HepG2 (cell line): ENCODE measurements around the gene PXK. TPM values are rescaled to one million over a fixed set of nuclear protein-coding genes. Genes with fewer than 3 reads are reported as not detected.

ENCODE experiments used
- ATAC-seq: fragments of 200-7000 bp; cut with Tn5 transposase; 3 replicates; pipeline ENCODE4 v1.9.1; 2020; ENCODE audit warnings: mild to moderate bottlenecking, moderate library complexity
- BruUV-seq: library from RNA; stranded (reverse); fragments of 400-500 nt; replicated peaks from 2 replicates; lab custom pipeline; 2021; lab: Mats Ljungman, UMichigan
- CTCF ChIA-PET: fragments of 300-600 bp; formaldehyde crosslinking; extraction: SDS; loops from one replicate; lab custom pipeline; 2021; ENCODE audit warnings: low total read pairs, inconsistent platforms, low intra/inter-chr PET ratio; lab: Yijun Ruan, JAX
- POLR2A ChIA-PET: fragments of 350-600 bp; sonication (Branson Sonifier 250); formaldehyde crosslinking; loops from one replicate; lab custom pipeline; 2020; ENCODE audit warnings: antibody characterized with exemption, inconsistent platforms; lab: Yijun Ruan, JAX
- DNase-seq: peaks from one replicate; pipeline ENCODE4 v3.0.0-alpha.2; 2015; ENCODE audit warnings: low spot score
- FAIRE-seq: peaks from 3 replicates; lab custom pipeline; 2011; peaks lifted over from hg19 to GRCh38; lab: Jason Lieb, UNC
- H2AFZ ChIP-seq: one replicate; pipeline ENCODE4 v1.6.1; 2011; ENCODE audit warnings: low read length, inconsistent platforms
- H3K27ac ChIP-seq: fragments of 300-600 bp; 3 replicates; pipeline ENCODE4 v1.8.0; 2011; ENCODE audit warnings: mixed run types, mild to moderate bottlenecking, mixed read lengths, low read length, inconsistent platforms; ENCODE audit not compliant: insufficient read depth; ENCODE audit errors: extremely low read length
- H3K27me3 ChIP-seq, 2 experiments: fragments of 200-600 bp in 1 of 2; 2 replicates in 1 of 2; 3 replicates in 1 of 2; pipeline versions ENCODE4 v1.6.0 to v1.8.0; 2011; ENCODE audit warnings: low read length in 2 of 2, mild to moderate bottlenecking in 2 of 2, moderate library complexity in 2 of 2, inconsistent platforms in 1 of 2; ENCODE audit not compliant: insufficient read depth in 2 of 2, control insufficient read depth in 1 of 2
- H3K36me3 ChIP-seq, 2 experiments: fragments of 200-600 bp in 1 of 2; replicated peaks in 1 of 2; 2 replicates in 1 of 2; 3 replicates in 1 of 2; pipeline versions ENCODE4 v1.5.1 to v1.8.0; 2011; ENCODE audit warnings: low read length in 2 of 2, inconsistent platforms in 1 of 2; ENCODE audit not compliant: insufficient read depth in 2 of 2, control insufficient read depth in 1 of 2
- H3K4me1 ChIP-seq: 2 replicates; pipeline ENCODE4 v1.5.1; 2012; ENCODE audit warnings: low read length, inconsistent platforms; ENCODE audit not compliant: insufficient read depth
- H3K4me2 ChIP-seq: 2 replicates; pipeline ENCODE4 v1.6.0; 2011; ENCODE audit warnings: low read depth, low read length, inconsistent platforms
- H3K4me3 ChIP-seq, 3 experiments: fragments of 200-600 bp in 1 of 3; sonication (generic), shearing (Covaris generic) in 1 of 3; replicated peaks in 1 of 3; 2 replicates each; pipeline ENCODE4 v1.5.1; 2011 to 2016; ENCODE audit warnings: low read length in 3 of 3, inconsistent platforms in 2 of 3, low read depth in 2 of 3, mild to moderate bottlenecking in 2 of 3, control low read depth in 1 of 3, mixed read lengths in 1 of 3; ENCODE audit not compliant: insufficient read depth in 1 of 3
- H3K79me2 ChIP-seq: one replicate; pipeline ENCODE4 v1.6.1; 2011; ENCODE audit warnings: low read length, inconsistent platforms; ENCODE audit not compliant: insufficient read depth
- H3K9ac ChIP-seq: 2 replicates; pipeline ENCODE4 v1.6.0; 2011; ENCODE audit warnings: mild to moderate bottlenecking, low read depth, low read length, inconsistent platforms; ENCODE audit not compliant: insufficient read depth
- H3K9me3 ChIP-seq: 2 replicates; pipeline ENCODE4 v1.5.1; 2012; ENCODE audit warnings: mild to moderate bottlenecking, low read length
- H4K20me1 ChIP-seq: 2 replicates; pipeline ENCODE4 v1.6.0; 2011; ENCODE audit warnings: inconsistent platforms, mild to moderate bottlenecking, low read length, moderate library complexity; ENCODE audit not compliant: insufficient read depth
- CEBPZ ChIP-seq: IDR thresholded peaks from 2 replicates; pipeline ENCODE4 v1.6.1; 2012; ENCODE audit warnings: low read length, improper control_type of control experiment
- GATA4 ChIP-seq: sonication (generic); IDR thresholded peaks from 2 replicates; pipeline ENCODE4 v1.6.1; 2016; ENCODE audit warnings: antibody characterized with exemption, low read depth, borderline replicate concordance
- HMG20B ChIP-seq: conservative IDR thresholded peaks from 2 replicates; pipeline ENCODE4 v1.6.1; 2016; ENCODE audit warnings: missing genetic modification reagents, missing compliant biosample characterization
- ISL2 ChIP-seq: sonication (generic); formaldehyde crosslinking; IDR thresholded peaks from 2 replicates; pipeline ENCODE4 v1.5.0; 2020; ENCODE audit warnings: missing genetic modification reagents
- MXI1 ChIP-seq: IDR thresholded peaks from 3 replicates; pipeline ENCODE4 v1.6.1; 2012; ENCODE audit warnings: low read depth, low read length, inconsistent platforms, borderline replicate concordance
- POLR2AphosphoS5 ChIP-seq: IDR thresholded peaks from 2 replicates; pipeline ENCODE4 v1.6.1; 2012; ENCODE audit warnings: low read depth, low read length
- TFAP4 ChIP-seq: sonication (generic); IDR thresholded peaks from 2 replicates; pipeline ENCODE4 v1.6.1; 2016; ENCODE audit warnings: low read depth, borderline replicate concordance
- ZBTB49 ChIP-seq: sonication (generic); formaldehyde crosslinking; IDR thresholded peaks from 2 replicates; pipeline ENCODE4 v1.4.0; 2020; ENCODE audit warnings: missing genetic modification reagents, borderline replicate concordance
- ZNF597 ChIP-seq: sonication (generic); formaldehyde crosslinking; IDR thresholded peaks from 2 replicates; pipeline ENCODE4 v1.5.0; 2020; ENCODE audit warnings: missing genetic modification reagents
- ZNF720 ChIP-seq: sonication (generic); formaldehyde crosslinking; IDR thresholded peaks from 2 replicates; pipeline ENCODE4 v1.4.0; 2020; ENCODE audit warnings: missing genetic modification reagents
- ZNF891 ChIP-seq: sonication (generic); formaldehyde crosslinking; IDR thresholded peaks from 2 replicates; pipeline ENCODE4 v1.5.0; 2020; ENCODE audit warnings: mild to moderate bottlenecking, missing genetic modification reagents
- WGBS: methylation state at CpG from one replicate; pipeline ENCODE4 v1.1.6; 2017; ENCODE audit warnings: low lambda C conversion rate; 5-methylcytosine and 5-hydroxymethylcytosine counted together
- in situ Hi-C: cut with HindIII; loops from 2 replicates; pipeline ENCODE4 v1.10.0; 2017; ENCODE audit warnings: low pct_unique_long_range_greater_than_20kb; ENCODE audit not compliant: extremely low pct_ligation_motif_present
- intact Hi-C: fragments of 100-400 bp; cut with micrococcal nuclease; formaldehyde crosslinking; loops from one replicate; pipeline ENCODE4 v1.10.0; 2022; ENCODE audit not compliant: unreplicated experiment
- polyA plus RNA-seq, 8 experiments: library from polyadenylated mRNA; depleted of rRNA in 3 of 8; stranded (reverse) in 7 of 8; unstranded in 1 of 8; fragments of >200 nt; fragmentation: Illumina TruSeq in 4 of 8; extraction: Trizol in 4 of 8; gene quantifications; 2 replicates each; pipeline versions ENCODE4 v1.2.1 to v1.2.3, GENCODE V29; 2011 to 2016; ENCODE audit warnings: low read depth in 4 of 8, missing spikeins in 1 of 8, mixed read lengths in 1 of 8; ENCODE audit not compliant: insufficient read depth in 1 of 8
- total RNA-seq, 5 experiments: library from RNA; depleted of rRNA; stranded (reverse); fragments of >200 nt; fragmentation: Illumina TruSeq; extraction: Trizol; gene quantifications; 2 replicates each; pipeline ENCODE4 v1.2.3, GENCODE V29; 2016; ENCODE audit warnings: low read depth in 1 of 5

Gene PXK
- total and polyA plus RNA-seq, 2 of the 13 experiments (the other 11 are each of a cell fraction or from before 2014, with no cell fraction given): 6.4 to 18.6 TPM

- peaks cover 11% of the 10 kb centered on the region for H3K4me1 ChIP-seq
- H3K9me3 ChIP-seq: no peaks in the 10 kb centered on the region
- H3K36me3 ChIP-seq: no peaks in the 10 kb centered on the region; a peak in 2 of 5 replicates
- H3K4me3 ChIP-seq: no peak overlapping the region
- no TSS peak for BruUV-seq
- WGBS: 93% methylated on average over 10 of the region's 10 CpGs
- H3K9ac ChIP-seq: no peak overlapping the region
- H3K79me2 ChIP-seq: no peaks in the 10 kb centered on the region
- no peaks in the 10 kb centered on the region for H4K20me1 ChIP-seq
- intact Hi-C loops (no loop called here), in situ Hi-C loops (no loop called here)
- H3K27me3 ChIP-seq: no peaks in the 10 kb centered on the region
- ATAC-seq: no peak
- H2AFZ ChIP-seq: no peak overlapping the region
- CTCF ChIA-PET: no interaction called here
- no peak for FAIRE-seq
- no peak overlapping the region for H3K27ac ChIP-seq
- no peak for DNase-seq
- no peak for TF ChIP-seq HMG20B (CRISPR knock-in tag)
- no peak for TF ChIP-seq ZBTB49 (CRISPR knock-in tag)
- TF ChIP-seq TFAP4: no peak
- TF ChIP-seq ZNF720: no peak
- no peak overlapping the region for H3K4me2 ChIP-seq
- POLR2A ChIA-PET: interaction anchor here (0.9 kb wide), 1 partner anchor 13 kb away, joined by 3 read pairs; the partner anchor contains the start of genes HTD2 and RPP14
Observed at GRCh38 chr3:58292866-58293265, 39.8 kb upstream of the PXK start.

- intact Hi-C loops: no loop called here
- ATAC-seq: no peak
- TF ChIP-seq GATA4 (no peak), ZNF891 (CRISPR knock-in tag) (no peak), ZNF597 (CRISPR knock-in tag) (no peak), CEBPZ (no peak), ISL2 (CRISPR knock-in tag) (no peak), POLR2AphosphoS5 (no peak), MXI1 (no peak)
- no peak overlapping the region for H3K4me2 ChIP-seq
- no peak for FAIRE-seq
- WGBS: 93% methylated on average over 7 of the region's 9 CpGs
- no peaks in the 10 kb centered on the region for H3K27me3 ChIP-seq
- H4K20me1 ChIP-seq: no peaks in the 10 kb centered on the region
- no peak overlapping the region for H3K27ac ChIP-seq
- no peak for DNase-seq
- POLR2A ChIA-PET: no interaction called here
- CTCF ChIA-PET: no interaction called here
- H3K9ac ChIP-seq: no peak overlapping the region
- no peaks in the 10 kb centered on the region for H3K9me3 ChIP-seq
- no peak overlapping the region for H2AFZ ChIP-seq
- BruUV-seq: no TSS peak
- H3K4me1 ChIP-seq: peaks cover 11% of the 10 kb centered on the region
- no peaks in the 10 kb centered on the region; a peak in 2 of 5 replicates for H3K36me3 ChIP-seq
- no peaks in the 10 kb centered on the region for H3K79me2 ChIP-seq
- in situ Hi-C loops: no loop called here
- no peak overlapping the region for H3K4me3 ChIP-seq
Observed at GRCh38 chr3:58293516-58293915, 39.2 kb upstream of the PXK start.
